NCI-H2107 treated with DMSO at 0.1 percent for 48 hours (cell line): ENCODE results near the gene LRMDA.

Experiments used
- DNase-seq: peaks from one replicate; lab custom pipeline; 2025; ENCODE audit not compliant: unreplicated experiment; lab: John Stamatoyannopoulos, UW

The LRMDA gene

DNA sequence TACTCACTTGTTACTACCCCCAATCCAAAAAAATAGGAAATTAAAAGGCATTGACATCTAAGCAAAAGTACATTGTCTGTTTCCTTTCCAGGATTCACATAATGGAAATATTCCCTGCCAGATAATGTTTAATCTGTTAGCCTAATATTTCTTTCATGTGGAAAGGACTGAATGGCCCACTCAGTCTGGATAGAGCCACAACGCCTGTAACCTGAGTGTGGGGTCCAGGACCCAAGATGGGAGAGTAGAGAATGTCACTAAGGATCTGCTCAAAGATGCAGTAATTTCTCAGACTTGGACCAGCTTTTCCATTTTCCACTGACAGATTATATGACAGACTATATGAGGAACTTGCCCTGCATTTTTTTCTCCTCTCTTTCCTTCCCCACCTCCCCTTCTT is 1117.3 kb downstream of the LRMDA start:
- no peak for DNase-seq

DNA sequence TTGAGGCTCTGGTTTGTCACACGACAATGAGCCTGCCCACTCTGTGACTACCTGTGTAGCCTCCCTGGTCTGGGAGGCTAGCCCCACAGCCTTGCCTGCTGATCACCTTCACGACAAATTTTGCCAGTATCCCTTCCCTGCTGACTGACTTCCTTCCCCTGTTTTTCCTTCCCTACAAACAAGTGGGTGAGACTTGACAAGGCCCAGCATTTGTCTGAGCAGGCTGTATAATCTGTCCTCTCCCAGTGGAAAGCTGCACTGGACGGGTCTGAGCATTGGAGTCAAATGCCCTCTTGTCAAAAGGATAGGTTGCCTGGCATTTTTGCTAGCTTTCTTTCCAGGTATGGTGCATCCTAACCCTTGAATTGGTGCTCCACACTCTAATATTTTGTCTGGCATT is 1117.7 kb downstream of the LRMDA start:
- no peak for DNase-seq

DNA sequence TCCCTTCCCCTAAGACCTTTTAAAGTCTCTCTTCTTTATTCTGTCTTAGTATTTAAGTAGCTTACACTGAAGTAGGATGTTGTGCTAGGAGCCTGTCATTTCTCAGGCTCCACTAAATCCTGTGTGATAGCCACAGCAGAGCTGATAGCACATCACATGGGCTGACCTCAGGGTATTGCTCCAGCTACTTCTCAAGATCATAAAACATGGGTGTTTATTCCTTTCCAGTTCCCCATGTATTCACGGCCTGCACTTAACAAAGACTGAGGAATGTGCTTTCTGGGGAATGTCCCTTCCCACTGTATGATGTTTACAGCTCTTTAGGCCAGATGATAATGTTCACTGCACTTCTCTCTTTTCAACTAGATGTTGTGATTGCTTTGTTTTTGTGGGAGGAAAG is 1119.4 kb downstream of the LRMDA start:
- DNase-seq, result no peak

DNA sequence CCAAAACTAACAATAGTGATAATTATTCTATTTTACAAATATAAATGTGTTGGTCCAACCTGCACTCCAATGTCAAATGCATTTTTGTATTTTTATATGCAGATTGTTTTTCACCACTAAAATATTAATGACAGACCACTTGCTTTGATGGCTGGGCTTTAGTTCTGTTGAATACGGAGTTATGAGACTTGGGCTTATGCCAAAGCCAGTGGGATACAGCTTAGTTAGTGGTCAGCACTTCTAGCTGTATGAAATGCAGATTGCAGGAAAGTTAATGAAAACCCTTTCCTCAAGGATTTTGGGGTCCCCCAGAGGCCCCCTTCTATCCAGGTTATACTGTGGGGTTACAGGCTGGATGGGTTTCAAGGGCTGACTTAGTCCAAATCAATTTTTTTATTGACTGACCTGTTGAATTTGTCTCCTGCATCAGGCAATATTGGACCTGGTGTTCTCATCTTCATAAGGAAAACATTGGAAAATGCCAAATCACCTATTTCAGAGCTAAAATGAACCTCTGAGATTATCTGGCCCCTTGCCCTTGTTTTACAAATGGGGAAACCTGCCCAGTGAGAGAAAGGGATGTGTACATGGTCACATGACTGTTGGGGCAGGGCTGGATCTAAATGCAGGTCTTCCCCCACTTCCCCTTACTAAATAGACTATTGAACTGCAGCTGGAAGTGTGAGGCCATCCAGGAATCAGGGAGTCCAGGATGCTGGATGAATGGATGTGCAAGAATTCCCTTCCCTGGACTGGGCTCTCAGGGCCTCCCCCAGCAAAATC is 1120.9 kb downstream of the LRMDA start:
- DNase-seq, result no peak

DNA sequence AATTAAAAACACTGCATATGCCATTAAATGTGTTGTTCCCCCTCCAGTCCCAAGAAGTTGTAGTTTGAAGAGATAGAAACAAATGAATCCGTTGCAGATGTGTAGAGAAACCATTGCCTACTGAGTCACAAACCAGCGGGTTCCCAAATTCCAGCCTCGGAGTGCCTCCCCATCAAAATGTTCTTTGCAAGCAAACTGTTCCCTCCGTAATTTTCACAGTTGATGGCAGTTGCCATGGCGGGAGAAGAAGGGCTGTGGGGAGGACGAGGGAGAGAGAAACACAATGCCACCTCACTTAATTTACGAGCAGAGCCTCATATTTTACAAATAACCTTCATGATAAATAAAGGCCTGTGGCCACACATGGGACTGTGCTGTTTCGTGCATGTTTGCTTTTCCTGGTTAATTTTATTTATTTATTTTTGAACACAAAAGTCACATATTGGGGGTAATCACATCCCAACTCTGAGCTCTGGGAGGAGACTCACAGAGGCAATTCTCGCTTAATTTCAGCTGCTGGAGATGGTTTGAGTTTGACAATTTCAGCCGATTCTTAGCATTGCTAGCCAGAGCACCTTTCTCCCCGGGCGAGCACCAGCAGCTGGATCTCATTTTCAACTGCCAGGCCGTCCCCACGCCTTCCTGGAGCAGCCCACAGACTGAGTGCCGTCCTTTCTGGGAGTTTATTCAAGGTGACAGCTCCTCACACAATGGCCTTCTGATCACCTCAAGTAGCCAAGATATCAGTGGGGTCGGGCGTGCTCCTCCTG is 1122.0 kb downstream of the LRMDA start:
- DNase-seq, result no peak

DNA sequence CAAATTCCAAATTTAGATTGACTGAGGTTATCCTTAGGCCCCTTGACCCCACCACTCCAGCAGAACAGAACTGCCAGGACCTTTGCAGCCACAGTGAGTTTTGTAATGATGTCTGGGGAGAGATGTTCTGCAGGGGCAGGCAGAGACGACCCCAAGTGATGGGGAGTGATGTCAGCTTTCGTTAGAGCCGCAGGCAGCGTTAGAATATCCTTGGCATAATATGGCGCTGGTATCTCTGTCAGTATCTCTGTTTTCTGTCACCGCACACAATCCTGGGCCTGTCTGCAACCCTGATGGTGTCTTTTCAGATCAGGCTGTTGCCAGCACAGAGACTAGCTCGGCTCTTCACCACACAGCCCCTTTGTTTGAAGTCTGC is 1122.6 kb downstream of the LRMDA start:
- DNase-seq, result no peak

DNA sequence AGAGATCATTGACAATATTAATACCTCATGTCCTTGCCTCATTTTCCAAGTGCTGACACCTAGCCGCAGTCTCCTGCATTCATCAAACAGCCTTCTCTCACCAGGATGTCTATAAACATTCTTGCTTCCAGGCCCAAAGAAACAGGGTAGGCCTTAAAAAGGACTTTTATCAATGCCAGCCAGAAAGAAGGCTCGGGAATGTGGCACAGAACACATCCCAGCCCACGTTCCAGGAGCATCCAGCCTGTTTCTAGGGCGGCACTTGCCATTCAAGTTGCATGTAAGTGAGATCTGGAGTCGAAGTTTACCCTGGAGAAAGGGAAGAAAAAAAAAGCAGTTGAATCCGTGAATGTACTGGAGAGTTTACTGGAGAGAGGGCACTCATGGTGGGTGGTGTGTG is 1123.1 kb downstream of the LRMDA start:
- DNase-seq, result no peak

DNA sequence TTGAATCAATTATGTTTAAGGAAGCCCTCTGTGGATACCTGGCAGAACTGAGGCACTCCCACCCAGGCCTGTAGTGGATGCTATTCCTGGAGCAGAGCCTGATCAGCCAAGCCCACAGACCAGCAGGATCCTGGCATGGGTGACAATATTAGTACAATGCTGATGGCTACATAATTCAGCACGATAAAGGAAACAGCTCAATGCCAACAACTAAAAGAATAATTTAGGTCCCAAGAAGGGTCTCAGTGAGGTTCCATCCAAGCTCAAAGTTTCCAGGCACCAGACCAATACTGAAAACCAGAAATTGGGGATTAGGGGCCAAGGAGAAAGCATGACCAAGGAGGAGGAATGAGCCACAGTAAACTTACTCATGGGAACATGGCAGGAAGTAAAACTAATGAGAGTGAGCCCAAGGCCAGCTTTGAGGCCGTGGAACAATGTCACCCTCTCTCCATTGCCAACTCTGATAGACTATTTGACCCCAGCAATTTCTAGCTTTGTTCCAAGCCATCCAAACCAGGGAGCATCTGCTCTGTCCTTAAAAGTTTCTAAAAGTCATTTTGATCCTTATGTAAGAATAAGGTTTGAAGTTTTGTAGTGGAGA is 1123.7 kb downstream of the LRMDA start:
- no peak for DNase-seq

DNA sequence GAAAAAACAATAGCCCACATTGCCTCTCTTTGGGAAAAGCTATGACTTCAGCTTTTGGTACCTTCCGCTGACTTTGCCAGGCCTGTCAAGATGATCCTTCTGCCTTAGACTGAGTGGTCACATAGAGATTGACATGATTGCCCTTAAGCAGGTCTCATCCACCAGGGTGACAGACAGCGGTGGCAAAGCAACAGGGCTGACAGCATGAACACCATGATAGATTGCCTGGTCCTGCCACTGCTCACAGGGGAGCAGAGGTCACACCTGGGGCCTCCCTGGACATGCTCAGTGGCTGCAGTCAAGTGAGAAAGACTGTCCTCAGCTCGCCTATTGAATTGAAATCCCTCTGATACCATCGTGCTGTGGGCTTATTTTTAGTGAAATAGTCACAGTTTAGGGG is 1125.9 kb downstream of the LRMDA start:
- no peak for DNase-seq

DNA sequence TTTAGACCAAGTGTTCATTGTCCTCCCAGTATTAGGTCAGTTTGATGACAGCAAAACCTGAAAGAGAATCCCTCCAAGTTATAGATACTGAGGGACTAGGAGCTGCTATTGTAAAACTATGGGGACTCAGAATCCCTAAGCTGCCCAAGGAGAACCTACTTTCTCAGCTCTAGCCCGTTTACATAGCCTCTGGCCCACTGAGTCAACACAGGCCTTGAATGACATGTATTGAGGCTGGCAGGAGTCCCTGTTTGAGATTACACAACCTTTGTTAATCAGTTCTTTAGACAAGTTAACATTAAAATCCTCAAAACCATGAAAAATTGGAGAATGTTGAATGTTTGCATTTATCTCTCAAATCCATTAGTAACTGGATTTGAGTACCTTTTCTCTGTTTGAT is 1127.2 kb downstream of the LRMDA start:
- no peak for DNase-seq

DNA sequence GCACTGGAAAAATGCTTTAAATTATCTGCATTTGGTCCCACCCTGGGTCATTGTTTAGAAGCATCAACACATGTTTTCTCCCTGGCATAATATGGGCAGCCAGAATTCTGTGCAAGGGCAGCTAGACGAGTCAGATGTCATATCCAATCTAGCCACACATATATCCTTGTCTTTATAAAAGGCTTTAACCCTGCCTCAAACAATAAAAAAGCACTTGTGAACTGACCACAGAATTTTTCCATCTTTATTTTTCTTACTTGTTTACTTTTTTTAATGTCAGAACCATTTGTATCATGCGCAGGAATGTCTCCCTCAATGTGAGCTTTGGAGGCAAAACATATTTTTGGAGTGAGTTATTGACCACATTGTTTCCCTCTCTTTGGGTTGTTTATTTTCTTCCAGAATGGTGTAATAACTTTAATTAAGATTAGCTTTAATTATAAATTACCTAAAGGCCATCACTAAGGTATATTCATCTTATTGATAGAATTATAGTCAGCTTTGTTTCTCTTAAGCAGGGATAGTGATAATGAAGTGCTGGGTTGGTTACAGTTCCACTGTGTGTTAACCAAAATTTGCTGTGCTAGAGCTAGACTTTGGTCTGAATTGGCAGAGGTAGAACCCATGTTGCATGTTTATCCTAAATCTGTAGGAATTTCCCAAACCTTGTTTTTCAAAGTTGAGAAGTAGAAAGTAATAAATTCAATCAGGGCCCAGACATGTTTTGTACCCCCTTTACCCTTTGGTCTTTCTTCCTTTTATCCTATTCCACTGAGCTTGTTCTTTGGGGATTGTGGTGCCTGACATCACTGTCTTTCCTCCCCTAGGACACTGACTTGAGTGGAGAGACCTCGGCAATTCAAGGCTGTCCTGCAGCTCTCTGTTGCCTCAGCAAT is 1127.8 kb downstream of the LRMDA start:
- DNase-seq, result no peak

DNA sequence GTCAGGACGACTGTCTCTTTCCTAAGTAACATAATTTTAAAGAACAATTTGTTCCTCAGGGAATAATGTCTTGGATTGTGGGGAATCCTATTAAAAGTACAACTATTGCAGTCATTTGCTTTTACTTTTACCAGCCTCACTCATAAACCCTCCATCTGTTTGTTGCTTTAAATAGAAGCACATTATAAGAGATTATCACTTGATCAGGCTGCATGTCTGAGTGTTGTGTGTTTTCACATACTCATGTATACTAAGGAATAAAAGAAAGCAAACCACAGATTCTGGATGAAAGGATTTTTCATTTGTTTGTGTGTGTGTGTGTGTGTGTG is 1128.4 kb downstream of the LRMDA start:
- no peak for DNase-seq

DNA sequence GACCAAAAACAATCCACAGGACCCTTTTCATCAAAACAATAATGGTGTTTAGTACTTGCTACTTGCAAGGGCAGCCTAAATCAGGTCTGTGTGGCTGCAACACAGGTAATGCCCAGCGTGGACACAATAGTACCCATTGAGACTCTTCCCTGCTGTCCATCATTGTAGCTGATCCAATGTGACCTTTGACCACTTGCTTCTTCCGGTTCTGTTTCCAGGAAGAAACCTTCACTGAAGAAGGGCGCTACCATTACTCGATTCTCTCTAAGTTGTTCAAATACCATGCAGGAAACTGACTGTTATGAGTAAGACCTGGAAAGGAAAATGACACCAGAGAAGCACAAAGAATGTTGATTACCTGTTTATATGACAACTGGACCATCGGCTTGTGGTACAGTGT is 1128.9 kb downstream of the LRMDA start:
- no peak for DNase-seq

DNA sequence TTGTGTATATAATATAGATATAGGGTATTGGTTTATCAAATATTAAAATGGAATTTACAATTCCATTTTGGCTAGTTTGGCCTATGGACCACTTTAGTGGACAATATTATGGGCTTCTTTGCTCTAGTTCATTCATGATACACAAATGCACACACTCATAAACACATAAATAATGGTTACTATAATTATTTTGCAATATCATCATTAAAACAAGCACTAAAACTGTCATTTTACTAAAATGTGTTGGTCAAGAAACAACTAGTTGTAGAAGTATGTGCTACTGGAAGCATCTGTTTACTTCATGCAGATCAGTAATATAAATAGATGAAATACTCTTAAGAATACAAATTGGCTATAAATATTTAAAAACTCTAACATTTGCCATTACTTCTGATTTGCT is 1131.9 kb downstream of the LRMDA start:
- no peak for DNase-seq

DNA sequence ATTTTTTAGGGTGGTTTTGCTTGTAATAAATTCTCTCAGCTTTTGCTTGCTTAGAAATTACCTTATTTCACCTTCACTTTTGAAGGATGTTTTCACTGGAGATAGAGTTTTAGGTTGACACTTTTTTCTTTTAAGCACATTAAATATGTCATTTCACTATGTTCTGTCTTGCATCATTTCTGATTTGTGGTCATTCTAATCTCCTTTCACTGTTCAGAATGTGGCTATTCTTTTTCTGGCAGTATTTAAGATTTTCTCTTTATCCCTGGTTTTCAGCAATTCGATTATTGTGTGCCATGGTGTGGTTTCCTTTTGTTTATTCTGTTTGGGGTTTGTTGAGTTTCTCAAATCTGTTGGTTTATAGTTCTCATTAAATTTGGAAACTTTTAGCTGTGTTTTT is 1140.6 kb downstream of the LRMDA start:
- no peak for DNase-seq

DNA sequence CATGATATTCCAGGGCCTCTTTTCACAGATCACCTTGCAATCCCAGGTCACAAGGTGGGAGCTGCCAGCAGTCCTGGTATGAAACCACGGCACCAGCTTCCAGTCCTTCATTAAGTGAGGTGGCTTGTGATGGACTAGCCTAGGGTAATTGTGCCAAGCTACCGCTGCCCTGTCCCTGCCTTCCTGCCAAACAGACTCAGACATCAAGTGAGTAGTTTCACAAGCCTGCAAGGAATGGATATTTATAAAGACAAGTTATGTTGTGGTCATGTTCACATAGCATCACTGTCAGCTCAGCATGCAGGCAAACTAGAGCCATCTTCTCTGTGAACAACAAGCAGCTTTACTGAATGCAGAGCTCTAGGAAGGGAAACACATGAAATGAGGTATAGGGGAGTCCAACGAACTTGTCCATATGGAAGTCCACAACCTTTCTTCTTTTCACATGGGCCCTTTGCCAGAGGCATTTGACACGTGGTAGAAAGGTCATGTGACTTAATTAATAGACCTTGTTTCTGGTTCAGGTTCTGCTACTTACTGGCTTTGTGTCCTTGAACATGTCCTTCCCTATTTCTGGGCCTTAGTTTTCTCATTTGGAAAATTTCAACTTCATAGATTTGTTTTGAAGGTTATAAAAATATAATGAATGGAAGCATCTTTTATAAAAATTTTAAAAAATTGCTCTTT is 1145.0 kb downstream of the LRMDA start:
- no peak for DNase-seq

DNA sequence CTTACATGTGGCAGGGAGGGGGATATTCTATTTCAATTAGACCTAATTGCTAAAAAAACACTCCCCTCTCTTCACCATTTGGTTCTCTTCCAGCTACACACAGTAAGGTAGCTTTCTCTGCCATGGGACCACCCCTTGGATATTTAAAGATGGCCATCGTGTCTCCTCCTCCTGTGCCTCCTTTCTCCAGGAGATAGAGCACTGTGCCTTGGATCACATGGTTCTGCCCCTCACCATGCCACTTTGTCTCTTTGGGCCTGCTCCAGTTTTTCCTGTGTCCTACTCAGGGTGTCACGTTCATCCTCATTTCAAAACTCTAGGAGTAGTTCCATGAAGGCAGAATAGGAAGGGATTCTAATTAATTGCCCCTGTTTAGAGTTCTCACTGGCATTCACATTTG is 1146.0 kb downstream of the LRMDA start:
- no peak for DNase-seq

DNA sequence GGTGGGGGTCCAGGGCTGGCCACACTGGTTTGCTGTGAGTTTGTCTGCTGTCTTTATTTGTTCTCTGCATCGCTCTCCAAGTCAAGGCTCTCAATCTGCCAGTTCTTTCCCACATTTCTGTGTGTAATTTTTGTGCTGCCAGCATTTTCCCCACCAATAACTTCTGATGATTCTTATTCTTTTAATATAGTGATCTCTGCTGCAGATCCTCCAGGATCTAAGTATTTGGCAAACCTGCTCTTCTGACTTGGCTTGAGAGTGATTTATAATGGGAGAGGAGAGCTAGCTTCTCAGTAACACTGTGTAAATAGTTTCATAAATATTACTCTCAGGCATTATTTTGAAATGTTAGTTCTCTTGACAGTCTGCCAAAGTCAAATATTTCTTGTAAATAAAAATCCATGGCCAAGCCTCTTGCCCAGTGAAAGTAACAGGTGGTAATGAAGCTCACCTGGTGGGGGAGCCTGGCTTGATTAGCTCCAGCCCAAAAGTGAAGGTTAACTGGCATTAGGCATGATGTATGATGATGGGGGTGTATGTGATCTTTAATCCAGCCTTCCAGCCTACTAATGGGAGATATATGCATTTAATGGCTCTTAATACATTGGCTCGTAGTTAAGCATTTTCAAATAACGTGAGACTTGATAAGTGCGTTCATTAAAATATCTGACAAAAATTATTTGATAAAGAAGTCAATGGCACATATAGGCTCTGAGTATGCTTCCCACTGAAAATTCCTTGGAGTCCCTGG is 1150.3 kb downstream of the LRMDA start:
- peak; percentile 2 for DNase-seq

DNA sequence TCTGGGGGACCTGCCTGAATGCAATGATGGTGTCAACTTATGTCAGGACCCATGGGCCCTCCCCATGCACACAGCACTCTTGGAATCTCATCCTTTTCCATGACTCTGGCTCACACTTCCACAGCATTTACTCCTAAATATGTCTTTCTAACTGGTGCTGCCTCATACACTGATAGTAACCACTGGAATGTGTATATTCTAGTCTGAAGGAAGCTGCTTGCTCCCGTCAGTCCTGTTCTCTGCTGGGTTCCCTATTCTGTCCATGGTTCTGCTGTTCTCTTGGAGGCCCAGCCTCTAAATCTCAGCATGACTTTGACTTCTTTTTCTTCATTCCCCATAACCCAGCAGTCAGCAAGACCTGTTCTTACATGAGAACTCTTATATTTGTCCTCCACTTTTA is 1151.1 kb downstream of the LRMDA start:
- DNase-seq, result no peak

DNA sequence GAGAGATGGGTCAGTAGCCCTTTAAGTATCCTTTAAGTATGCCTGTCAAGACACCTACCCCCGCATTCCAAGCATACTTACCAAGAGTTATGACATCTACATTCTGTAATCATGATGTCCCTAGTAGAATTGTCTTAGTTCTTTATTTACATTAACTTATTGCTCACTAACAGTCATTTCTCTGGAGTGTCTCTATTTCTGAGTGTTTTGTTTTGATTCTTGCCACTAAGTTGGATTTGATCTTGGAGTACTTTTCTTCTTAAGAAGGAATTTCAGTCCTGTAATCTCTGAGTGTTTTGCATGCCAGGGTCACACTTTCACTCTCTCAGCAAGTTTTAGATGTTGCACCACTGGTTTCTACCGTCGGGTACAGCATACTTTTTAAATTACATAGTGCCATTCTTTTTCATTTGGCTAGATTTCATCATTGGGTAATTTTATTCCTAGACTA is 1152.3 kb downstream of the LRMDA start:
- no peak for DNase-seq
